Liver (tissue), 9 donors: ENCODE measurements around the gene TGFBI. TPM values are rescaled to one million over a fixed set of nuclear protein-coding genes. Genes with fewer than 3 reads are reported as not detected.

Experiments
- DNase-seq: peaks from one replicate; pipeline ENCODE4 v3.0.0-alpha.2; 2017; ENCODE audit warnings: low spot score
- H3K27ac ChIP-seq, 2 donors: one replicate each; pipeline ENCODE4 v1.7.0; 2013; ENCODE audit warnings: inconsistent platforms in 2 of 2, low read length in 2 of 2, control low read depth in 1 of 2, low read depth in 1 of 2, mild to moderate bottlenecking in 1 of 2
- H3K27me3 ChIP-seq, 4 donors: one replicate each; pipeline versions ENCODE4 v1.6.1 to v1.7.0; 2013; ENCODE audit warnings: low read length in 3 of 4, inconsistent platforms in 1 of 4, mild to moderate bottlenecking in 1 of 4, moderate library complexity in 1 of 4; ENCODE audit not compliant: control insufficient read depth in 4 of 4, insufficient read depth in 4 of 4
- H3K36me3 ChIP-seq, 4 donors: one replicate each; pipeline versions ENCODE4 v1.6.1 to v1.7.0; 2013; ENCODE audit warnings: low read length in 3 of 4, mild to moderate bottlenecking in 3 of 4, low read depth in 1 of 4, moderate library complexity in 1 of 4; ENCODE audit not compliant: control insufficient read depth in 4 of 4, insufficient read depth in 3 of 4
- H3K4me1 ChIP-seq, 4 donors: one replicate each; pipeline versions ENCODE4 v1.6.1 to v1.7.0; 2013; ENCODE audit warnings: low read length in 3 of 4, mild to moderate bottlenecking in 3 of 4, moderate library complexity in 1 of 4; ENCODE audit not compliant: control insufficient read depth in 4 of 4, insufficient read depth in 4 of 4
- H3K4me3 ChIP-seq, 3 donors: one replicate each; pipeline versions ENCODE4 v1.6.1 to v1.7.0; 2013; ENCODE audit warnings: low read length in 3 of 3, control low read depth in 1 of 3, low read depth in 1 of 3, mild to moderate bottlenecking in 1 of 3
- H3K9ac ChIP-seq, 2 donors: one replicate each; pipeline ENCODE4 v1.7.0; 2013; ENCODE audit warnings: low read length in 2 of 2, mild to moderate bottlenecking in 2 of 2, moderate library complexity in 2 of 2, control low read depth in 1 of 2, low read depth in 1 of 2
- H3K9me3 ChIP-seq, 4 donors: one replicate each; pipeline versions ENCODE4 v1.6.1 to v1.7.0; 2013; ENCODE audit warnings: low read length in 3 of 4; ENCODE audit not compliant: control insufficient read depth in 4 of 4
- CTCF ChIP-seq: fragments of 150-350 bp; IDR thresholded peaks from 2 replicates; pipeline ENCODE4 v1.5.1; 2017; ENCODE audit warnings: improper control_type of control experiment, low read depth, low read length; ENCODE audit not compliant: missing input control
- EGR1 ChIP-seq, 2 donors: IDR thresholded peaks; 2 replicates each; pipeline ENCODE4 v1.6.1; 2016 to 2018; ENCODE audit warnings: antibody characterized with exemption in 2 of 2, low read depth in 2 of 2
- FOXA1 ChIP-seq: IDR thresholded peaks from 2 replicates; pipeline ENCODE4 v1.6.1; 2016; ENCODE audit warnings: antibody characterized with exemption
- FOXA2 ChIP-seq: IDR thresholded peaks from 2 replicates; pipeline ENCODE4 v1.6.1; 2016; ENCODE audit warnings: antibody characterized with exemption
- GABPA ChIP-seq, 2 donors: IDR thresholded peaks in 1 of 2; conservative IDR thresholded peaks in 1 of 2; 2 replicates each; pipeline ENCODE4 v1.6.1; 2016; ENCODE audit warnings: antibody characterized with exemption in 2 of 2, mild to moderate bottlenecking in 1 of 2, moderate library complexity in 1 of 2
- HNF4A ChIP-seq, 2 donors: conservative IDR thresholded peaks; 2 replicates each; pipeline ENCODE4 v1.6.1; 2016; ENCODE audit warnings: antibody characterized with exemption in 2 of 2, mild to moderate bottlenecking in 2 of 2
- HNF4G ChIP-seq: IDR thresholded peaks from 2 replicates; pipeline ENCODE4 v1.6.1; 2016; ENCODE audit warnings: antibody characterized with exemption
- JUND ChIP-seq, 2 donors: IDR thresholded peaks; 2 replicates each; pipeline ENCODE4 v1.6.1; 2016; ENCODE audit warnings: antibody characterized with exemption in 2 of 2
- NR2F2 ChIP-seq: IDR thresholded peaks from 2 replicates; pipeline ENCODE4 v1.6.1; 2016; ENCODE audit warnings: antibody characterized with exemption
- RAD21 ChIP-seq, 2 donors: IDR thresholded peaks; 2 replicates each; pipeline ENCODE4 v1.6.1; 2016; ENCODE audit warnings: antibody characterized with exemption in 2 of 2, mild to moderate bottlenecking in 2 of 2
- RXRA ChIP-seq, 2 donors: IDR thresholded peaks; 2 replicates each; pipeline ENCODE4 v1.6.1; 2017 to 2018; ENCODE audit warnings: antibody characterized with exemption in 2 of 2, mild to moderate bottlenecking in 1 of 2
- SP1 ChIP-seq: IDR thresholded peaks from 2 replicates; pipeline ENCODE4 v1.6.1; 2018; ENCODE audit warnings: antibody characterized with exemption, mild to moderate bottlenecking
- TAF1 ChIP-seq: conservative IDR thresholded peaks from 2 replicates; pipeline ENCODE4 v1.6.1; 2016; ENCODE audit warnings: antibody characterized with exemption, mild to moderate bottlenecking
- YY1 ChIP-seq: IDR thresholded peaks from 2 replicates; pipeline ENCODE4 v1.6.1; 2016; ENCODE audit warnings: antibody characterized with exemption, mild to moderate bottlenecking
- WGBS: extraction: QIAGEN DNeasy Blood & Tissue Kit; methylation state at CpG from one replicate; pipeline ENCODE4 v1.1.7; 2013; 5-methylcytosine and 5-hydroxymethylcytosine counted together
- polyA plus RNA-seq, 2 donors: library from polyadenylated mRNA; stranded (reverse) in 1 of 2; unstranded in 1 of 2; fragments of 200-250 nt in 1 of 2; fragments of >200 nt in 1 of 2; fragmentation: Nextera tagmentation in 1 of 2; extraction: Ambion mirVana in 1 of 2; gene quantifications; one replicate each; pipeline versions ENCODE4 v1.2.1 to v1.2.3, GENCODE V29; 2013 to 2015
- total RNA-seq, 2 donors: library from RNA; depleted of rRNA; stranded (reverse); fragments of >200 nt; gene quantifications; one replicate each; pipeline ENCODE4 v1.2.3, GENCODE V29; 2014
- TF ChIP-seq, protein P1 (sequence below): IDR thresholded peaks from 2 replicates; pipeline ENCODE4 v1.6.1; 2016; ENCODE audit warnings: antibody characterized with exemption
- TF ChIP-seq, protein P2 (sequence below): IDR thresholded peaks from 2 replicates; pipeline ENCODE4 v1.6.1; 2016; ENCODE audit warnings: antibody characterized with exemption, mild to moderate bottlenecking
- TF ChIP-seq, protein P3 (sequence below): IDR thresholded peaks from 2 replicates; pipeline ENCODE4 v1.6.1; 2016; ENCODE audit warnings: antibody characterized with exemption
- TF ChIP-seq, protein P4 (sequence below): IDR thresholded peaks from 2 replicates; pipeline ENCODE4 v1.6.1; 2016; ENCODE audit warnings: antibody characterized with exemption
- donor health status: healthy.
- donor health status: healthy.
- donor health status: healthy.
- donor health status: healthy.
- donor health status: healthy.

TGFBI gene
- total and polyA plus RNA-seq, 4 donors, result 33.7 to 144 (median 44.1) TPM

- TF ChIP-seq, protein P1, sequence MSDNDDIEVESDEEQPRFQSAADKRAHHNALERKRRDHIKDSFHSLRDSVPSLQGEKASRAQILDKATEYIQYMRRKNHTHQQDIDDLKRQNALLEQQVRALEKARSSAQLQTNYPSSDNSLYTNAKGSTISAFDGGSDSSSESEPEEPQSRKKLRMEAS, result no peak
- no peak for TF ChIP-seq YY1
- TF ChIP-seq, protein P2, sequence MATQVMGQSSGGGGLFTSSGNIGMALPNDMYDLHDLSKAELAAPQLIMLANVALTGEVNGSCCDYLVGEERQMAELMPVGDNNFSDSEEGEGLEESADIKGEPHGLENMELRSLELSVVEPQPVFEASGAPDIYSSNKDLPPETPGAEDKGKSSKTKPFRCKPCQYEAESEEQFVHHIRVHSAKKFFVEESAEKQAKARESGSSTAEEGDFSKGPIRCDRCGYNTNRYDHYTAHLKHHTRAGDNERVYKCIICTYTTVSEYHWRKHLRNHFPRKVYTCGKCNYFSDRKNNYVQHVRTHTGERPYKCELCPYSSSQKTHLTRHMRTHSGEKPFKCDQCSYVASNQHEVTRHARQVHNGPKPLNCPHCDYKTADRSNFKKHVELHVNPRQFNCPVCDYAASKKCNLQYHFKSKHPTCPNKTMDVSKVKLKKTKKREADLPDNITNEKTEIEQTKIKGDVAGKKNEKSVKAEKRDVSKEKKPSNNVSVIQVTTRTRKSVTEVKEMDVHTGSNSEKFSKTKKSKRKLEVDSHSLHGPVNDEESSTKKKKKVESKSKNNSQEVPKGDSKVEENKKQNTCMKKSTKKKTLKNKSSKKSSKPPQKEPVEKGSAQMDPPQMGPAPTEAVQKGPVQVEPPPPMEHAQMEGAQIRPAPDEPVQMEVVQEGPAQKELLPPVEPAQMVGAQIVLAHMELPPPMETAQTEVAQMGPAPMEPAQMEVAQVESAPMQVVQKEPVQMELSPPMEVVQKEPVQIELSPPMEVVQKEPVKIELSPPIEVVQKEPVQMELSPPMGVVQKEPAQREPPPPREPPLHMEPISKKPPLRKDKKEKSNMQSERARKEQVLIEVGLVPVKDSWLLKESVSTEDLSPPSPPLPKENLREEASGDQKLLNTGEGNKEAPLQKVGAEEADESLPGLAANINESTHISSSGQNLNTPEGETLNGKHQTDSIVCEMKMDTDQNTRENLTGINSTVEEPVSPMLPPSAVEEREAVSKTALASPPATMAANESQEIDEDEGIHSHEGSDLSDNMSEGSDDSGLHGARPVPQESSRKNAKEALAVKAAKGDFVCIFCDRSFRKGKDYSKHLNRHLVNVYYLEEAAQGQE, result no peak
Observed at GRCh38 chr5:135995976-135996375, 32.8 kb upstream of the TGFBI start (continued).

- no peak for DNase-seq
- TF ChIP-seq JUND (IDR thresholded peaks at IDR 0.05) (no peak), YY1 (no peak), FOXA1 (no peak), TAF1 (no peak), RXRA (IDR thresholded peaks at IDR 0.05) (no peak), RAD21 (IDR thresholded peaks at IDR 0.05) (no peak), HNF4G (no peak), SP1 (no peak), HNF4A (conservative IDR thresholded peaks at IDR 0.05) (no peak), NR2F2 (no peak), GABPA (IDR thresholded peaks at IDR 0.05 in 1 of 2, conservative IDR thresholded peaks at IDR 0.05 in 1 of 2) (no peak), FOXA2 (no peak), EGR1 (IDR thresholded peaks at IDR 0.05; ENCODE audit: low read depth in 2 of 2) (no peak), CTCF (no peak)
- TF ChIP-seq, protein P3, sequence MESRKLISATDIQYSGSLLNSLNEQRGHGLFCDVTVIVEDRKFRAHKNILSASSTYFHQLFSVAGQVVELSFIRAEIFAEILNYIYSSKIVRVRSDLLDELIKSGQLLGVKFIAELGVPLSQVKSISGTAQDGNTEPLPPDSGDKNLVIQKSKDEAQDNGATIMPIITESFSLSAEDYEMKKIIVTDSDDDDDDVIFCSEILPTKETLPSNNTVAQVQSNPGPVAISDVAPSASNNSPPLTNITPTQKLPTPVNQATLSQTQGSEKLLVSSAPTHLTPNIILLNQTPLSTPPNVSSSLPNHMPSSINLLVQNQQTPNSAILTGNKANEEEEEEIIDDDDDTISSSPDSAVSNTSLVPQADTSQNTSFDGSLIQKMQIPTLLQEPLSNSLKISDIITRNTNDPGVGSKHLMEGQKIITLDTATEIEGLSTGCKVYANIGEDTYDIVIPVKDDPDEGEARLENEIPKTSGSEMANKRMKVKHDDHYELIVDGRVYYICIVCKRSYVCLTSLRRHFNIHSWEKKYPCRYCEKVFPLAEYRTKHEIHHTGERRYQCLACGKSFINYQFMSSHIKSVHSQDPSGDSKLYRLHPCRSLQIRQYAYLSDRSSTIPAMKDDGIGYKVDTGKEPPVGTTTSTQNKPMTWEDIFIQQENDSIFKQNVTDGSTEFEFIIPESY, result no peak
- TF ChIP-seq, protein P2, result no peak
- TF ChIP-seq, protein P1, result no peak
- TF ChIP-seq, protein P4, sequence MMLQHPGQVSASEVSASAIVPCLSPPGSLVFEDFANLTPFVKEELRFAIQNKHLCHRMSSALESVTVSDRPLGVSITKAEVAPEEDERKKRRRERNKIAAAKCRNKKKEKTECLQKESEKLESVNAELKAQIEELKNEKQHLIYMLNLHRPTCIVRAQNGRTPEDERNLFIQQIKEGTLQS, result no peak
- 88% methylated on average over 2 of the region's 2 CpGs for WGBS
Observed at GRCh38 chr5:135996611-135997010, 32.2 kb upstream of the TGFBI start.

More at GRCh38 chr5:135996611-135997010, 32.2 kb upstream of the TGFBI start:
- no peak overlapping the region for H3K4me3 ChIP-seq
- no peak overlapping the region for H3K9ac ChIP-seq
- no peaks in the 10 kb centered on the region for H3K4me1 ChIP-seq
- no peaks in the 10 kb centered on the region for H3K27me3 ChIP-seq
- H3K9me3 ChIP-seq, result no peaks in the 10 kb centered on the region
- H3K27ac ChIP-seq, result no peak overlapping the region
- peaks cover 0 to 3% (median 0%) of the 10 kb centered on the region in 4 donors for H3K36me3 ChIP-seq
